ENCODE measurements around the gene TECPR1. TPM values are rescaled to one million over a fixed set of nuclear protein-coding genes. Genes with fewer than 3 reads are reported as not detected.

The TECPR1 gene
- total and polyA plus RNA-seq, 2 donors (not counting 1 experiment from before 2014, with no cell fraction given): 20.9 to 52.2 TPM

- no peaks in the 10 kb centered on the region for H3K9me3 ChIP-seq (ENCODE audit: control extremely low read depth in 1 of 3, control insufficient read depth in 2 of 3, insufficient read depth in 1 of 3, low read length in 2 of 3)
- Mint-ChIP-seq H3K4me1 (no peaks in the 10 kb centered on the region), H3K9me3 (ENCODE audit: insufficient read depth) (no peaks in the 10 kb centered on the region), H3K27me3 (no peaks in the 10 kb centered on the region), H3K27ac (no peak overlapping the region), H3K4me3 (no peak overlapping the region)
- CTCF ChIA-PET: interaction anchor here (6.1 kb wide), 1 partner anchor 12 kb away, joined by 37 read pairs; no protein-coding TSS in a partner anchor
- H3K9ac ChIP-seq (ENCODE audit: low read length): no peak overlapping the region
- H3K4me1 ChIP-seq (ENCODE audit: control insufficient read depth in 2 of 2, insufficient read depth in 2 of 2, low read length in 2 of 2): no peaks in the 10 kb centered on the region
- 95% methylated on average over 8 of the region's 8 CpGs for WGBS (ENCODE audit: insufficient coverage)
- H4K20me1 ChIP-seq (ENCODE audit: control insufficient read depth, insufficient read depth, low read length, poor library complexity, severe bottlenecking): no peaks in the 10 kb centered on the region
- no peaks in the 10 kb centered on the region for H3K36me3 ChIP-seq (replicated peaks in 1 of 2; ENCODE audit: control extremely low read depth in 1 of 2, control insufficient read depth in 1 of 2, extremely low read depth in 1 of 2, insufficient read depth in 2 of 2, low read length in 1 of 2)
- H2AFZ ChIP-seq (ENCODE audit: insufficient read depth, low read depth, low read length, poor library complexity, severe bottlenecking): no peak overlapping the region
- no peak overlapping the region for H3K4me3 ChIP-seq (ENCODE audit: control extremely low read depth in 1 of 5, extremely low read depth in 1 of 5, insufficient read depth in 1 of 5, low read depth in 2 of 5, low read length in 4 of 5)
- intact Hi-C loops (cut with micrococcal nuclease): no loop called here
- ATAC-seq (ENCODE audit: low read depth) (no peak), DNase-seq (no peak)
- H3K79me2 ChIP-seq (ENCODE audit: control insufficient read depth, insufficient read depth, low read length): no peaks in the 10 kb centered on the region
- H3K27me3 ChIP-seq (replicated peaks in 1 of 4; ENCODE audit: control extremely low read depth in 1 of 4, control insufficient read depth in 3 of 4, insufficient read depth in 4 of 4, low read length in 3 of 4): no peaks in the 10 kb centered on the region
- POLR2A ChIA-PET: no interaction called here
- no peak overlapping the region for H3K4me2 ChIP-seq (replicated peaks; ENCODE audit: low read depth, low read length, poor library complexity, severe bottlenecking)
- no peak for TF ChIP-seq EZH2 (IDR thresholded peaks at IDR 0.05; ENCODE audit: borderline replicate concordance, insufficient read depth, low read depth, low read length, poor library complexity, severe bottlenecking)
- H3K27ac ChIP-seq (ENCODE audit: low read length in 2 of 2): no peak overlapping the region
These were observed 71.3 kb downstream of the TECPR1 start for GRCh38 chr7:98180751-98181150.

DNA sequence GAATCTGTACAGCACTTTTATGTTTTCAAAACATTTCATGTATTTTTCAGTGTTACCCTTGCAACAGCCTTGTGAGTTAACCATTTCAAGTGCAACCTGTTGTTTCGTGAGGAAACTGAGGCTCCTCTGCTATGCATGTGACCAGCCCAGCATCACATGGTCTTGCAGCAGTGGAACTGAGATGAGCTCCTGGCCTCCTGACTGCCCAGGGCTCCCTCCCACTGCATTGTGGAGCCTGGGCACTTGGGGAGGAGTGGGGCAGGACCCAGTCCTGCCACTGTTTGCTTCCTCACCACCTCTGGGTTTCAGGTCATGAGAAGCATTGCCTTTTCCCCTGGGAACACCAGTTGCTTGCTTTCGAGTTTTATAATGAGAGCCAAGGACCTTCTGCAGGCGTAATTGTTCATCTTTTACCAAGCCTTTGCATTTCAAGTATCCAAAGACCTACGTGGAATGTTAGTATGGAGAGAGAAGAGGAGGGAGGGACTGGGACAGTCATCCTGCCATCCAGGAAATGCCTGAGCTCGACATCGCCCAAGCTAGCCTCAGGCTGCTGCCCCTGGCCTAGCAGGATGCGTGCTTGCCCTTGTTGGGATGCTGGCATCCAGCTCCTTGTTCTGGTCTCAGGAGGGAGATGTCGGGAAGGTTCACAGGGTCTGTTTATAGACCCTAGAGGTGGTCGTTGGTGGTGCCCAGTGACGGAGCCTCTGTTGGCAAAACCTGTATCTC, 73.1 kb downstream of the TECPR1 start:
- ATAC-seq (ENCODE audit: low read depth) (no peak), DNase-seq (no peak)
- H3K9me3 ChIP-seq (ENCODE audit: control extremely low read depth in 1 of 3, control insufficient read depth in 2 of 3, insufficient read depth in 1 of 3, low read length in 2 of 3): no peaks in the 10 kb centered on the region
- CTCF ChIA-PET: interaction anchor here (1.9 to 6.1 kb wide), 2 partner anchors 10 to 14 kb away, joined by 8 to 37 read pairs; no protein-coding TSS in a partner anchor
- H3K4me1 ChIP-seq (ENCODE audit: control insufficient read depth in 2 of 2, insufficient read depth in 2 of 2, low read length in 2 of 2): no peaks in the 10 kb centered on the region
- no peaks in the 10 kb centered on the region for H4K20me1 ChIP-seq (ENCODE audit: control insufficient read depth, insufficient read depth, low read length, poor library complexity, severe bottlenecking)
- H3K79me2 ChIP-seq (ENCODE audit: control insufficient read depth, insufficient read depth, low read length): no peaks in the 10 kb centered on the region
- no peaks in the 10 kb centered on the region for H3K9me3 Mint-ChIP-seq (ENCODE audit: insufficient read depth)
- no peak overlapping the region for H3K27ac ChIP-seq (ENCODE audit: low read length in 2 of 2)
- 98% methylated on average over 7 of the region's 10 CpGs for WGBS (ENCODE audit: insufficient coverage)
- no peak overlapping the region for H3K27ac Mint-ChIP-seq
- POLR2A ChIA-PET: no interaction called here
- H3K27me3 ChIP-seq (replicated peaks in 1 of 4; ENCODE audit: control extremely low read depth in 1 of 4, control insufficient read depth in 3 of 4, insufficient read depth in 4 of 4, low read length in 3 of 4): no peaks in the 10 kb centered on the region
- no peaks in the 10 kb centered on the region for H3K4me1 Mint-ChIP-seq
- peaks cover 0 to 5% of the 10 kb centered on the region in 2 experiments for H3K36me3 ChIP-seq (replicated peaks in 1 of 2; ENCODE audit: control extremely low read depth in 1 of 2, control insufficient read depth in 1 of 2, extremely low read depth in 1 of 2, insufficient read depth in 2 of 2, low read length in 1 of 2)
- no peak overlapping the region for H3K4me3 ChIP-seq (ENCODE audit: control extremely low read depth in 1 of 5, extremely low read depth in 1 of 5, insufficient read depth in 1 of 5, low read depth in 2 of 5, low read length in 4 of 5)
- no peak overlapping the region for H3K4me3 Mint-ChIP-seq
- H3K9ac ChIP-seq (ENCODE audit: low read length): no peak overlapping the region
- no peaks in the 10 kb centered on the region for H3K27me3 Mint-ChIP-seq
- no peak overlapping the region for H3K4me2 ChIP-seq (replicated peaks; ENCODE audit: low read depth, low read length, poor library complexity, severe bottlenecking)
- intact Hi-C loops (cut with micrococcal nuclease): no loop called here
- no peak overlapping the region for H2AFZ ChIP-seq (ENCODE audit: insufficient read depth, low read depth, low read length, poor library complexity, severe bottlenecking)
- no peak for TF ChIP-seq EZH2 (IDR thresholded peaks at IDR 0.05; ENCODE audit: borderline replicate concordance, insufficient read depth, low read depth, low read length, poor library complexity, severe bottlenecking)
- TF ChIP-seq CTCF (IDR thresholded peaks at IDR 0.05): no peak

Measured in B cell (primary cell).